Psoas muscle (tissue), 8 donors: ENCODE results near the gene CLDN2. TPM values are rescaled to one million over a fixed set of nuclear protein-coding genes. Genes with fewer than 3 reads are reported as not detected.
"Not testable (repeated sequence)": the region's sequence is repeated elsewhere in the genome, so short reads cannot be mapped to it uniquely, and the experiment has no call there.

ENCODE experiments used
- ATAC-seq, 4 donors: fragments of 200-7000 bp; cut with Tn5 transposase; one replicate each; pipeline ENCODE4 v1.9.1; 2020; ENCODE audit warnings: moderate library complexity in 3 of 4, mild to moderate bottlenecking in 2 of 4
- DNase-seq, 2 donors: peaks; one replicate each; pipeline ENCODE4 v3.0.0-alpha.2; 2020
- H3K27ac ChIP-seq: fragments of 200-600 bp; one replicate; pipeline ENCODE4 v1.8.0; 2022
- H3K27me3 ChIP-seq, 3 donors: fragments of 200-600 bp in 1 of 3; one replicate each; pipeline versions ENCODE4 v1.6.1 to v1.8.0; 2013 to 2022; ENCODE audit warnings: low read length in 2 of 3, mild to moderate bottlenecking in 2 of 3, moderate library complexity in 1 of 3; ENCODE audit not compliant: insufficient read depth in 3 of 3
- H3K36me3 ChIP-seq, 2 donors: fragments of 200-600 bp in 1 of 2; one replicate each; pipeline versions ENCODE4 v1.6.1 to v1.8.0; 2013 to 2022; ENCODE audit warnings: low read depth in 1 of 2, mild to moderate bottlenecking in 1 of 2, moderate library complexity in 1 of 2; ENCODE audit not compliant: insufficient read depth in 1 of 2
- H3K4me1 ChIP-seq: fragments of 200-600 bp; one replicate; pipeline ENCODE4 v1.8.0; 2022
- H3K4me3 ChIP-seq: fragments of 200-600 bp; one replicate; pipeline ENCODE4 v1.8.0; 2022; ENCODE audit warnings: mild to moderate bottlenecking
- H3K9me3 ChIP-seq: fragments of 200-600 bp; one replicate; pipeline ENCODE4 v1.8.0; 2022
- WGBS, 3 donors: extraction: QIAGEN DNeasy Blood & Tissue Kit; methylation state at CpG; one replicate each; pipeline versions ENCODE4 v1.1.6 to v1.1.7; 2013; 5-methylcytosine and 5-hydroxymethylcytosine counted together
- intact Hi-C, 2 donors: fragments of 100-400 bp; cut with DNase I; formaldehyde crosslinking; loops; one replicate each; pipeline versions ENCODE4 v1.11.0 to v1.14.2; 2022
- long read RNA-seq, 2 donors: library from polyadenylated mRNA; unstranded; transcript quantifications; one replicate each; pipeline ENCODE4 v2.0.0, GENCODE V29; 2021
- polyA plus RNA-seq, 3 donors: library from polyadenylated mRNA; stranded (reverse); fragments of 200-250 nt; gene quantifications; one replicate each; pipeline ENCODE4 v1.2.3, GENCODE V29; 2013
- total RNA-seq, 4 donors: library from RNA; stranded (reverse); fragmentation: NEBNext Ultra II Directional in 2 of 4; extraction: Animal tissue kit (Norgen Biotek cat#: 25700) in 2 of 4; gene quantifications; one replicate each; pipeline versions ENCODE4 v1.2.1 to v1.2.4, GENCODE V29; 2021 to 2023
- TF ChIP-seq, protein P1 (sequence below): fragments of 200-600 bp; IDR thresholded peaks from one replicate; pipeline ENCODE4 v1.8.0; 2022; ENCODE audit warnings: antibody characterized with exemption
- donor health status: healthy with polysubstance abuse.
- donor health status: DM: no; HTN: no; CAD: no; lungs with moderate emphysema.
- donor health status: Bipolar disorder and iron deficiency.
- donor health status: healthy.
- donor health status: DM: yes; HTN: yes; CAD: no.
- donor health status: DM: no; HTN: no; CAD: no.
- donor health status: DM: no; HTN: no; CAD: no.
- donor health status: DM: yes; HTN: yes; CAD: no.

Gene CLDN2, protein sequence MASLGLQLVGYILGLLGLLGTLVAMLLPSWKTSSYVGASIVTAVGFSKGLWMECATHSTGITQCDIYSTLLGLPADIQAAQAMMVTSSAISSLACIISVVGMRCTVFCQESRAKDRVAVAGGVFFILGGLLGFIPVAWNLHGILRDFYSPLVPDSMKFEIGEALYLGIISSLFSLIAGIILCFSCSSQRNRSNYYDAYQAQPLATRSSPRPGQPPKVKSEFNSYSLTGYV
- total RNA-seq (under 1 TPM in 2 of 4 donors, not detected in 2; 0.10 to 0.15 TPM), polyA plus RNA-seq (under 1 TPM in 2 of 3 donors, not detected in 1; 0.03 to 0.04 TPM)
- long read RNA-seq, donor 1, result 0 reads
- long read RNA-seq, donor 2, result 0 reads

DNA sequence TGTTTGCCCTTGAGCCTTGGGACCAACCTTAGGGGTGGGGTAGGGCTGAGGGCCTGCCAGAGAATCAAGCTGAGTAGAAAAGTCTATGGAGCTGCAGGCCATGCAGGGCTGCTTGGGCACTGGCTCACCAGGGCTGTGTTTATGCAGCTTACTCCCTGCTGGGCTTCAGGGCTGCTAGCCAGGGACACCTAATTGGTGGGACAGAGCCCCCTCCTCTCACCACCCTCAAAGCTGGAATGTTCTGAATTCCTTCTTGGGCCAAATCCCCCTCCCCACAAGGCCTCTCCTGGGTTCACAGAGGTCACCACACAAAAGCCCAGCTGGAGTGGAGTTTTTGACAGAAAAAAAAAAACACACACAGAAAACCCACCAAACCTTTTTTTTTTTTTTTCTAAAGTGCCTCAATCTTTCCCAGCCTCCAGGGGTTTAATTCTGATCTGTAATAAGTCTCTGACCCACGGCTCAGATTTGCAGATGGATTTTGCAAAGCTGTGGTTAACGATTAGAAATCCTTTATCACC, at the start of gene CLDN2:
TSS of gene CLDN2 (plus strand) at position 471 of the 521 bp plus-strand sequence. CDS start 7,827 bp downstream, outside the sequence.
- Histone ChIP-seq H3K27me3 (peaks cover 0 to 15% (median 0%) of the 10 kb centered on the region in 3 donors), H3K27ac (no peak within 1 kb of the TSS), H3K4me3 (no peak within 1 kb of the TSS), H3K4me1 (no peaks in the 10 kb centered on the region), H3K36me3 (no peaks in the 10 kb centered on the region), H3K9me3 (no peaks in the 10 kb centered on the region)
- DNase-seq, result no peak
- no peak for ATAC-seq
- TF ChIP-seq, protein P1, sequence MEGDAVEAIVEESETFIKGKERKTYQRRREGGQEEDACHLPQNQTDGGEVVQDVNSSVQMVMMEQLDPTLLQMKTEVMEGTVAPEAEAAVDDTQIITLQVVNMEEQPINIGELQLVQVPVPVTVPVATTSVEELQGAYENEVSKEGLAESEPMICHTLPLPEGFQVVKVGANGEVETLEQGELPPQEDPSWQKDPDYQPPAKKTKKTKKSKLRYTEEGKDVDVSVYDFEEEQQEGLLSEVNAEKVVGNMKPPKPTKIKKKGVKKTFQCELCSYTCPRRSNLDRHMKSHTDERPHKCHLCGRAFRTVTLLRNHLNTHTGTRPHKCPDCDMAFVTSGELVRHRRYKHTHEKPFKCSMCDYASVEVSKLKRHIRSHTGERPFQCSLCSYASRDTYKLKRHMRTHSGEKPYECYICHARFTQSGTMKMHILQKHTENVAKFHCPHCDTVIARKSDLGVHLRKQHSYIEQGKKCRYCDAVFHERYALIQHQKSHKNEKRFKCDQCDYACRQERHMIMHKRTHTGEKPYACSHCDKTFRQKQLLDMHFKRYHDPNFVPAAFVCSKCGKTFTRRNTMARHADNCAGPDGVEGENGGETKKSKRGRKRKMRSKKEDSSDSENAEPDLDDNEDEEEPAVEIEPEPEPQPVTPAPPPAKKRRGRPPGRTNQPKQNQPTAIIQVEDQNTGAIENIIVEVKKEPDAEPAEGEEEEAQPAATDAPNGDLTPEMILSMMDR, result no peak
- 30 to 35% (median 34%) methylated on average over 2 of the region's 2 CpGs for WGBS, 3 donors
- intact Hi-C loops, result no loop called here

DNA sequence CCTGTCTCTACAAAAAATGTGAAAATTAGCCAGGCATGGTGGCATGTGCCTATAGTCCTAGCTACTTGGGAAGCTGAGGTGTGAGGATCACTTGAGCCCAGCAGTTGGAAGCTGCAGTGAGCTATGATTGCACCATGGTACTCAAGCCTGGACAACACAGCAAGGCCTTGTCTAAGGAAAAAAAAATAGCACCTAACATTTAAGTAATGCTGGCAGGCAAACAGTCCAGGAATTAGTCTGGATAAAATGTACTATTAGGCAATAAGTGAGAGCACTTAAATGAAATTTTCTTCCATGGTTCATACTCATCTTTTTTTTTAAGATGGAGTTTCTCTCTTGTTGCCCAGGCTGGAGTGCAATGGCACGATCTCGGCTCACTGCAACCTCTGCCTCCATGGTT, 47.4 kb upstream of the CLDN2 start:
- H3K4me1 ChIP-seq, H3K9me3 ChIP-seq, DNase-seq, ATAC-seq, H3K36me3 ChIP-seq, intact Hi-C loops, H3K4me3 ChIP-seq, H3K27ac ChIP-seq: not testable (repeated sequence)
- peaks cover 0 to 23% (median 0%) of the 10 kb centered on the region in 3 donors for H3K27me3 ChIP-seq
- WGBS, 3 donors, result 87 to 100% (median 98%) methylated on average over 2 of the region's 2 CpGs

DNA sequence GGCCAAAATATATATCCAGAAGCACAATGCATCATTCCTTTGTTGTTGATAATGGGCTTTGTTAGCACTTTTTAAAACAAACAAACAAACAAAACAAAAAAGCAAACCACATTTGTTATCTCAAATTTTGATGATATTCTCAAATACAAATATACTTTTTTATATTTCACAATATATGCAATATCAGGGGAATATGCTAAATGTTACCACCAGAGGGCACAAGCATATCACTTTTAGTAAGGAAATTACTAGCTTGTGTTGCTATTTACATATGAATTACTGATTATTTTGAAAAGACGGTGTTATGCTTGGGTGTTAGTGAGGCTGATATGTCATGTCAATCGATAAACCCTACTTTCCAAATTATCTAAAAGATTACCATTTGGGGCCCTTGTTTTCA, 46.1 kb upstream of the CLDN2 start:
- H3K4me1 ChIP-seq, result no peaks in the 10 kb centered on the region
- no peak overlapping the region for H3K4me3 ChIP-seq
- ATAC-seq (no peak), DNase-seq (no peak)
- H3K36me3 ChIP-seq, result no peaks in the 10 kb centered on the region
- TF ChIP-seq, protein P1, result peak; percentile 68
- intact Hi-C loops, result no loop called here
- 54 to 73% (median 60%) methylated on average over 2 of the region's 2 CpGs for WGBS, 3 donors
- H3K27me3 ChIP-seq, result peaks cover 0 to 23% (median 0%) of the 10 kb centered on the region in 3 donors
- no peaks in the 10 kb centered on the region for H3K9me3 ChIP-seq
- H3K27ac ChIP-seq, result no peak overlapping the region

DNA sequence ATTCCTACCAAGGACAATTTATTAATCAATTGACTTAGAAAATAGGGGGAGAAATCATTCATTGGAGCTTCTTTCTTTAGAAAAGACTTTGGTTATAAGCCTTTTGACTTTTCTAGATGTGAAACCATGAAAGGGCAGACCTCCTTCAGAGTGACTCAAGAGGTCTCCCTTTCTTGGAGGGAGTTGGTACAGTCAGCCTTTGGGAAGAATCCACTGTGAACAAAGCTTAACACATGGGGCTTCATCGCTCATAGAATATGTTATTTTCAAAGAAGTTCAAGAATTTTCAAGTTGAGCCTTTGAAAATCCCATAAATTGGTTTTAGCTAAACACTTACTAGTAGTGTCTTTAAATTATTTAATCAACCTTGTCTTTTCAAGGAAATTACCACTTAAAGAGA, 45.1 kb upstream of the CLDN2 start:
- TF ChIP-seq, protein P1, result no peak
- 79 to 89% (median 89%) methylated on average over 1 of the region's 1 CpG for WGBS, 3 donors

DNA sequence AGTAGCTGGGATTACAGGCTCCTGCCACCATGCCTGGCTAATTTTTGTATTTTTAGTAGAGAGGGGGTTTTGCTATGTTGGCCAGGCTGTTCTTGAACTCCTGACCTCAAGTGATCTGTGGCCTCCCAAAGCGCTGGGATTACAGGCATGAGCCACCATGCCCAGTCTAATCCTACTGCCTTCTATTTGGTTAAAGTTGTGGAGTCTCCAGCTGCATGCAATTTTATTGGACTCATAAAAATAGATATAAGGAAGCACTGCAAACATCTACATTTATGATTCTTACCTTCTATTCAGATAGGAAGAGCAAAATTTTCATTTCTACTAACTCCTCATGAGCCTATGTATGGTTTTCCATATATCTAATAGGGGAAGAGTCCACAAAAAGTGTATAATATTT, 30.7 kb upstream of the CLDN2 start:
- Histone ChIP-seq H3K27me3 (peaks cover 0 to 53% (median 0%) of the 10 kb centered on the region in 3 donors), H3K4me3 (no peak overlapping the region), H3K4me1 (no peaks in the 10 kb centered on the region), H3K27ac (no peak overlapping the region), H3K9me3 (peaks cover 7% of the 10 kb centered on the region), H3K36me3 (no peaks in the 10 kb centered on the region)
- ATAC-seq (no peak), DNase-seq (no peak)
- TF ChIP-seq, protein P1, result no peak
- intact Hi-C loops, result no loop called here
- WGBS, 3 donors, result 65 to 87% (median 82%) methylated on average over 1 of the region's 1 CpG

More for the DNA sequence above, 45.1 kb upstream of the CLDN2 start:
- no peak overlapping the region for H3K27ac ChIP-seq
- H3K9me3 ChIP-seq, result no peaks in the 10 kb centered on the region
- H3K36me3 ChIP-seq, result no peaks in the 10 kb centered on the region
- intact Hi-C loops, result no loop called here
- no peaks in the 10 kb centered on the region for H3K4me1 ChIP-seq
- no peak for ATAC-seq
- peaks cover 0 to 20% (median 0%) of the 10 kb centered on the region in 3 donors for H3K27me3 ChIP-seq
- no peak overlapping the region for H3K4me3 ChIP-seq
- no peak for DNase-seq
